ENCODE measurements around the gene MECP2. TPM values are rescaled to one million over a fixed set of nuclear protein-coding genes. Genes with fewer than 3 reads are reported as not detected.
"Not testable (repeated sequence)": the region's sequence is repeated elsewhere in the genome, so short reads cannot be mapped to it uniquely, and the experiment has no call there.

Gene MECP2
- total RNA-seq, 2 experiments from 2014 or later: 63.7 to 65.1 TPM

GRCh38 chrX:154000051-154000450 lies 97.5 kb downstream of the MECP2 start:
- Mint-ChIP-seq H3K27me3 (no peaks in the 10 kb centered on the region), H3K36me3 (ENCODE audit: low read depth) (peaks cover 6% of the 10 kb centered on the region), H3K9me3 (no peaks in the 10 kb centered on the region), H3K27ac (no peak overlapping the region), H3K4me3 (no peak overlapping the region), H3K4me1 (ENCODE audit: low read depth) (peaks cover 14% of the 10 kb centered on the region)
- no peak for TF ChIP-seq CTCF (IDR thresholded peaks at IDR 0.05)
- ATAC-seq (no peak), DNase-seq (no peak)
- POLR2A ChIA-PET: no interaction called here
- intact Hi-C loops (cut with micrococcal nuclease): no loop called here
- CTCF ChIA-PET: interaction anchor here (1.0 kb wide), 1 partner anchor 14 kb away, joined by 3 read pairs; no protein-coding TSS in a partner anchor

GRCh38 chrX:153999359-154000037 lies 98.0 kb downstream of the MECP2 start:
- no peak for TF ChIP-seq CTCF (IDR thresholded peaks at IDR 0.05)
- CTCF ChIA-PET: interaction anchor here (1.0 kb wide), 1 partner anchor 15 kb away, joined by 3 read pairs; no protein-coding TSS in a partner anchor
- no peaks in the 10 kb centered on the region for H3K9me3 Mint-ChIP-seq
- H3K36me3 Mint-ChIP-seq (ENCODE audit: low read depth): peaks cover 6% of the 10 kb centered on the region
- DNase-seq (no peak), ATAC-seq (no peak)
- H3K4me1 Mint-ChIP-seq (ENCODE audit: low read depth): peaks cover 14% of the 10 kb centered on the region
- intact Hi-C loops (cut with micrococcal nuclease): no loop called here
- H3K4me3 Mint-ChIP-seq: no peak overlapping the region
- H3K27me3 Mint-ChIP-seq: no peaks in the 10 kb centered on the region
- H3K27ac Mint-ChIP-seq: no peak overlapping the region
- POLR2A ChIA-PET: no interaction called here

- intact Hi-C loops (cut with micrococcal nuclease): no loop called here
- ATAC-seq (no peak), DNase-seq (no peak)
- no peak for TF ChIP-seq CTCF (IDR thresholded peaks at IDR 0.05)
- no peak overlapping the region for H3K27ac Mint-ChIP-seq
- ChIA-PET CTCF (interaction anchor here (0.9 to 2.0 kb wide), 2 partner anchors 18 to 49 kb away, joined by 3 to 6 read pairs; no protein-coding TSS in a partner anchor), POLR2A (interaction anchor here (1.9 kb wide), 1 partner anchor 12 kb away, joined by 5 read pairs; no protein-coding TSS in a partner anchor)
- no peaks in the 10 kb centered on the region for H3K27me3 Mint-ChIP-seq
- H3K9me3 Mint-ChIP-seq: no peaks in the 10 kb centered on the region
- H3K4me3 Mint-ChIP-seq: no peak overlapping the region
- no peaks in the 10 kb centered on the region for H3K36me3 Mint-ChIP-seq (ENCODE audit: low read depth)
- H3K4me1 Mint-ChIP-seq (ENCODE audit: low read depth): peaks cover 8% of the 10 kb centered on the region
Measured at GRCh38 chrX:153995504-153995903, 102.0 kb downstream of the MECP2 start.

- H3K9me3 Mint-ChIP-seq; H3K27ac Mint-ChIP-seq; POLR2A ChIA-PET; DNase-seq; CTCF ChIA-PET; H3K4me3 Mint-ChIP-seq; ATAC-seq; H3K36me3 Mint-ChIP-seq (ENCODE audit: low read depth); H3K27me3 Mint-ChIP-seq; intact Hi-C loops (cut with micrococcal nuclease): not testable (repeated sequence)
- H3K4me1 Mint-ChIP-seq (ENCODE audit: low read depth): peaks cover 19% of the 10 kb centered on the region
Measured at GRCh38 chrX:153994398-153994797, 103.1 kb downstream of the MECP2 start.

GRCh38 chrX:153993978-153994377 lies 103.5 kb downstream of the MECP2 start:
- Mint-ChIP-seq H3K36me3 (ENCODE audit: low read depth) (no peaks in the 10 kb centered on the region), H3K27me3 (no peaks in the 10 kb centered on the region), H3K9me3 (no peaks in the 10 kb centered on the region), H3K27ac (no peak overlapping the region), H3K4me1 (ENCODE audit: low read depth) (peaks cover 21% of the 10 kb centered on the region), H3K4me3 (no peak overlapping the region)
- CTCF ChIA-PET: interaction anchor here (0.9 kb wide), 1 partner anchor 20 kb away, joined by 3 read pairs; no protein-coding TSS in a partner anchor
- no peak for TF ChIP-seq CTCF (IDR thresholded peaks at IDR 0.05)
- POLR2A ChIA-PET: no interaction called here
- DNase-seq: no peak
- no peak for ATAC-seq
- intact Hi-C loops (cut with micrococcal nuclease): no loop called here
